Erythroblast (primary cell): ENCODE results near the gene TAS1R1.

Source experiments
- DNase-seq, 2 experiments: peaks; one replicate each; lab custom pipeline; 2025; lab: John Stamatoyannopoulos, UW
- GATA1 ChIP-seq: IDR thresholded peaks from 2 replicates; pipeline ENCODE4 v1.6.1; 2011; ENCODE audit warnings: low read depth, mild to moderate bottlenecking, control low read depth, low read length, moderate library complexity
- POLR2A ChIP-seq: IDR thresholded peaks from 2 replicates; pipeline ENCODE4 v1.6.1; 2011; ENCODE audit warnings: mild to moderate bottlenecking, low read length

TAS1R1 gene

DNA sequence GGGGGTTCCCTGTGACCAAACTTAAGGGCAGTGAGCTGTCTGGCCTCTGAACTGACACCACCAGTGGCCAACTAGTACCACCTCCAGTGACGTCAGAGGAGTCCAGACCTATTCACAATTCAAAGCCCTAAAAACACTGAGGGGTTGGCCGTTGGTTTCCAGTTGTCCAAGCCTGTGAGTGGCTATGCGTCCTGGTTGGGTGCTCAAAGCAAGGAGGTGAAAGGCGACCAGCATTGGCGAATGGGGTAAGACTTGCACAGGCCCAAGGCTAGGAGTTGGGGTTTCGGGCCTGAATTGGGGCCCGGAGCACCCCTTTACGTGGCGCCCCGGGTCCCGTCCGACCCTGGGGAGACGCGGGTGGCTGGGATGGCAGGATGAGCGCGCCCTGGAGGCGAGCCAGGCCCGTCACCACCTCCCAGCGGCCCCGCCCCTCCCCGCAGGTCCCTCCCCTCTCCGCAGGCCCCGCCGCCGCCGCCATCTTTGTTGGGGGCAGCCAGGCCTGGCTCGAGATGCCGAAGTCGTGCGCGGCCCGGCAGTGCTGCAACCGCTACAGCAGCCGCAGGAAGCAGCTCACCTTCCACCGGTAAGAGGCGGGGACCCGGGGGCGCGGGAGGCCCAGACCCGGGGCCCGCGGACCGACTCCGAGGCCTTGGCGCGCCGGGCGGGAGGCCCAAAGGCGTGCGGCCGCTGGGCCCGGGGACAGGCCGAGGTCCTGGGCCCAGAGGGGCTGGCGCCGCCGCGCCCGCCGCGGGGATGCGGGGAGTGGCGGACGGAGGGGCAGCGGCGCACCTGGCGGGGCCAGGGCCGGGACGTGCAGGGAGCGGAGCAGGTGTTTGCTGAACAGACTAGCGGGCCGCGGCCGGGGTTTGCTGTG lies 69.8 kb downstream of the TAS1R1 start, which contains the start of gene THAP3:
Gene THAP3, plus strand, starts transcription at position 159 of the 874 bp plus-strand sequence. Its CDS starts 351 bp downstream, at position 510.
- DNase-seq, result peak; percentile 91 to 95
- TF ChIP-seq POLR2A (no peak), GATA1 (no peak)

- peak; percentile 65 to 70 for DNase-seq
Measured at GRCh38 chr1:6625584-6626149, 70.6 kb downstream of the TAS1R1 start.

DNA sequence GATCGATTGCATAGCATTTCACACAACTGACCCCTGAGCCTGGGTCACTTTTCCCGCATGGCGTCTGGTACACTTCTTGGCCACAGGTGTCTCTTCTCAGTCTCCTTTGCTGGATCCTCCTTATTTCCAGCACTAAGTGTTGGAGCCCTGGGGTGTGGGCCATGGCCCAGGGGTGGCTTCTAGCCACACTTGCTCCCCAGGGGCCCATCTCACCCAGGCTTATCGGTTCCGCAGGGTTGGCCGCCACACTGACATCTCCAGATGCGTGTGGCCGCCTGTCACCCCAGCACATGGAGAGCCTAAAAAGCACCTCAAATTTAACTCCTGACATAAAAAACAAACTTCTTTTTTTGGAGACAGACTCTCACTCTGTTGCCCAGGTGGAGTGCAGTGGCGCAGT lies 71.9 kb downstream of the TAS1R1 start:
- no peak for DNase-seq
- TF ChIP-seq GATA1 (no peak), POLR2A (no peak)

More at GRCh38 chr1:6625584-6626149, 70.6 kb downstream of the TAS1R1 start:
- no peak for TF ChIP-seq POLR2A
- no peak for TF ChIP-seq GATA1

GRCh38 chr1:6627841-6628545 lies 72.9 kb downstream of the TAS1R1 start:
- no peak for DNase-seq
- TF ChIP-seq GATA1 (no peak), POLR2A (no peak)

DNA sequence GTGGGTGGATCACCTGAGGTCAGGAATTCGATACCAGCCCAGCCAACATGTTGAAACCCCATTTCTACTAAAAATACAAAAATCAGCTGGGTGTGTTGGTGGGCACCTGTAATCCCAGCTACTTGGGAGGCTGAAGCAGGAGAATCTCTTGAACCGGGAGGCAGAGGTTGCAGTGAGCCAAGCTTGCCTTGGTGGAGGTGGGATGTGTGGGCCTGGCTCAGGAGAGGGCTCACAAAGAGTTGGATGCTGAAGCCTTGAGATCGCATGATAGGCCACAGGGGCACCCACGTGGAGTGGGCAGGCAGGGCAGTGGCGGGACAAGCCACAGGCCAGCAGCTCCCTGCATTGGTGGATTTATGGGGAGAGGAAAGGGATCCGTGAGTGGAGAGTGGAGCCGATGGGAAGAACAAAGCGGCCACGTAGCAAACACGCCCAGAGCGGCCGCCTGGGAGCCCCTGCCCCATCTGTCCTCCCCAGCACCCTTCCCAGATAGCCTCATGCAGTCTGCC lies 73.9 kb downstream of the TAS1R1 start:
- DNase-seq, result no peak
- TF ChIP-seq POLR2A (no peak), GATA1 (no peak)
